Endodermal cell (in vitro differentiated cells): ENCODE measurements around the gene SCYGR3. TPM values are rescaled to one million over a fixed set of nuclear protein-coding genes. Genes with fewer than 3 reads are reported as not detected.

Source experiments
- DNase-seq: peaks from one replicate; pipeline ENCODE4 v3.0.0-alpha.2; 2017
- H3K27ac ChIP-seq: 2 replicates; pipeline ENCODE4 v1.5.1; 2013; ENCODE audit warnings: mild to moderate bottlenecking, low read depth, low read length, moderate library complexity
- H3K27me3 ChIP-seq: 2 replicates; pipeline ENCODE4 v1.6.1; 2013; ENCODE audit warnings: mild to moderate bottlenecking, low read length, moderate library complexity; ENCODE audit not compliant: insufficient read depth, control insufficient read depth, poor library complexity, severe bottlenecking
- H3K36me3 ChIP-seq: 2 replicates; pipeline ENCODE4 v1.7.0; 2013; ENCODE audit warnings: mild to moderate bottlenecking, low read length, moderate library complexity; ENCODE audit not compliant: control insufficient read depth, insufficient read depth
- H3K4me1 ChIP-seq: one replicate; pipeline ENCODE4 v1.7.0; 2013; ENCODE audit warnings: low read length; ENCODE audit not compliant: control insufficient read depth, insufficient read depth
- H3K4me3 ChIP-seq: 2 replicates; pipeline ENCODE4 v1.5.1; 2013; ENCODE audit warnings: mild to moderate bottlenecking, low read length, moderate library complexity
- H3K9ac ChIP-seq: 2 replicates; pipeline ENCODE4 v1.6.1; 2013; ENCODE audit warnings: mild to moderate bottlenecking, low read length, moderate library complexity; ENCODE audit not compliant: poor library complexity, severe bottlenecking; ENCODE audit errors: extremely low read depth
- H3K9me3 ChIP-seq: 2 replicates; pipeline ENCODE4 v1.6.1; 2013; ENCODE audit warnings: mild to moderate bottlenecking, low read length, moderate library complexity; ENCODE audit not compliant: control insufficient read depth
- H3K27ac Mint-ChIP-seq: 2 replicates; pipeline ENCODE4 v1.8.0; 2020; ENCODE audit warnings: mixed read lengths
- H3K27me3 Mint-ChIP-seq: 2 replicates; pipeline ENCODE4 v1.8.0; 2021; ENCODE audit warnings: mild to moderate bottlenecking, mixed read lengths; ENCODE audit not compliant: insufficient read depth
- H3K36me3 Mint-ChIP-seq: 2 replicates; pipeline ENCODE4 v1.8.0; 2020; ENCODE audit warnings: low read depth, mixed read lengths
- H3K4me1 Mint-ChIP-seq: 2 replicates; pipeline ENCODE4 v1.8.0; 2020; ENCODE audit warnings: mixed read lengths
- H3K4me3 Mint-ChIP-seq: 2 replicates; pipeline ENCODE4 v1.8.0; 2020; ENCODE audit warnings: mild to moderate bottlenecking, moderate library complexity, mixed read lengths
- H3K9me3 Mint-ChIP-seq: 2 replicates; pipeline ENCODE4 v1.8.0; 2020; ENCODE audit warnings: mild to moderate bottlenecking, mixed read lengths
- CTCF ChIP-seq: fragments of 200-600 bp; sonication (generic); conservative IDR thresholded peaks from 2 replicates; pipeline ENCODE4 v1.5.0; 2021; ENCODE audit warnings: antibody characterized with exemption, mild to moderate bottlenecking
- WGBS, 2 experiments: methylation state at CpG; one replicate each; pipeline versions ENCODE4 v1.1.5 to v1.1.7; 2013; ENCODE audit warnings: missing lambda C conversion rate in 2 of 2, mixed read lengths in 1 of 2; ENCODE audit not compliant: insufficient coverage in 1 of 2, insufficient read length in 1 of 2; 5-methylcytosine and 5-hydroxymethylcytosine counted together
- total RNA-seq, 2 donors: library from RNA; stranded (reverse); fragmentation: NEBNext Ultra II Directional in 1 of 2; extraction: Animal tissue kit (Norgen Biotek cat#: 25700) in 1 of 2; gene quantifications; 2 replicates in 1 of 2; 3 replicates in 1 of 2; pipeline ENCODE4 v1.2.1, GENCODE V29; 2021

The SCYGR3 gene
- total RNA-seq, 2 donors from 2014 or later = not detected

GRCh38 chr2:227597998-227598397, 16.6 kb downstream of the SCYGR3 start:
- Histone ChIP-seq H3K27me3 (no peaks in the 10 kb centered on the region), H3K9ac (no peak overlapping the region), H3K4me1 (peaks cover 3% of the 10 kb centered on the region), H3K27ac (no peak overlapping the region), H3K36me3 (no peaks in the 10 kb centered on the region), H3K9me3 (no peaks in the 10 kb centered on the region), H3K4me3 (no peak overlapping the region)
- Mint-ChIP-seq H3K27ac (peak overlapping the region; percentile 79), H3K36me3 (no peaks in the 10 kb centered on the region), H3K27me3 (no peaks in the 10 kb centered on the region), H3K4me1 (peaks cover 9% of the 10 kb centered on the region), H3K9me3 (no peaks in the 10 kb centered on the region), H3K4me3 (no peak overlapping the region)
- WGBS, 2 experiments = 64 to 73% methylated on average over 4 of the region's 4 CpGs
- TF ChIP-seq CTCF = no peak
- DNase-seq = peak; percentile 75

- H3K27me3 Mint-ChIP-seq = no peaks in the 10 kb centered on the region
- DNase-seq = no peak
Observed at GRCh38 chr2:227597036-227597435, 17.6 kb downstream of the SCYGR3 start.

GRCh38 chr2:227595797-227596196, 18.8 kb downstream of the SCYGR3 start:
- Histone ChIP-seq H3K9me3 (no peaks in the 10 kb centered on the region), H3K9ac (no peak overlapping the region), H3K27me3 (no peaks in the 10 kb centered on the region), H3K4me3 (no peak overlapping the region), H3K27ac (no peak overlapping the region), H3K36me3 (no peaks in the 10 kb centered on the region), H3K4me1 (peaks cover 3% of the 10 kb centered on the region)
- Mint-ChIP-seq H3K4me1 (peaks cover 9% of the 10 kb centered on the region), H3K9me3 (no peaks in the 10 kb centered on the region), H3K36me3 (no peaks in the 10 kb centered on the region), H3K4me3 (no peak overlapping the region), H3K27me3 (no peaks in the 10 kb centered on the region), H3K27ac (no peak overlapping the region)
- WGBS, 2 experiments = 68% methylated on average over 4 of the region's 4 CpGs; no CpG with 5 or more reads in 1 of the 2 experiments
- no peak for DNase-seq
- peak; percentile 56 for TF ChIP-seq CTCF

More at GRCh38 chr2:227597036-227597435, 17.6 kb downstream of the SCYGR3 start:
- Mint-ChIP-seq H3K9me3 (no peaks in the 10 kb centered on the region), H3K4me1 (peaks cover 9% of the 10 kb centered on the region), H3K4me3 (no peak overlapping the region), H3K36me3 (no peaks in the 10 kb centered on the region), H3K27ac (no peak overlapping the region)
- H3K9ac ChIP-seq = no peak overlapping the region
- H3K9me3 ChIP-seq = no peaks in the 10 kb centered on the region
- no peak for TF ChIP-seq CTCF
- no peaks in the 10 kb centered on the region for H3K27me3 ChIP-seq
- H3K4me1 ChIP-seq = peaks cover 3% of the 10 kb centered on the region
- no peak overlapping the region for H3K27ac ChIP-seq
- no peaks in the 10 kb centered on the region for H3K36me3 ChIP-seq
- no peak overlapping the region for H3K4me3 ChIP-seq
